DMS 273 (cell line): Measurements from ENCODE around the gene ADCY2.

Source experiments
- DNase-seq: peaks from one replicate; lab custom pipeline; 2025; ENCODE audit not compliant: unreplicated experiment; lab: John Stamatoyannopoulos, UW

Gene ADCY2

DNA sequence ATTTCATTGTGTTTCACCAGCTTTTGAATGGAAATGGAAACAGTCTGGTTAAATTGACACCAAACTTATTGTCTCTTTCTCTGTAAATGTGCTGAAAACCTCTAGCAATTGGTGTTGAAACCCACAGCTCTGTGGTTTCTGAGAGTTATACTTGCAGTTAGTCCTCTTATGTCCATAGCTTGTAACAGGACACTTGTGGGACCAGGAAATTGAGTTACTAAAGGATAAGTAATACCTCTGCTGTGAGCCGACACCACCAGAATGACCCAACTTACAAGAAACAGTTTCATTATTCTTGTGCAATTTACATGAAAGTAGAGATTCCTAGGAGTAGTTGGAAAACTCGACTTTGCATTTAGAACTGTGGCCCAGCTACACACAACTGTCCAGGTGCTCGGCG lies 263.5 kb downstream of the ADCY2 start:
- no peak for DNase-seq

DNA sequence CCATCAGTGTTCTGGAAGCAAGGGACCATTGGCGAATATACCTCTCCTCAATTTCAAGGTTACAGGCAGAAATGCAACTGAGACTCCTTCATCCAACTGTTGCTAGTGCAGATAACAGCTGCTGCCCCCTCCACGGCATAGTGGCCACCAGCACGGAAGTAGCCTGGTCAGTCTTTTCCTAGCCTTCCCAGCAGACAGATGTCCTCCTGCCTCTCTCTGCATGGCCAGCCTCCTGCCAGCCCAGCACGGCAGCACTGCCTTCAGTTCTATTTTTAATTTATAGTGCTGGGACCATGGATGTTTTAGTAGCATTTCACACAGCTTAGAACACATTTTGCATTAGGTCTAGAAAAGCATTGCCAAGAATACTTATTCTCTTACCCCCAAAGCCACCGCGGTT lies 266.4 kb downstream of the ADCY2 start:
- DNase-seq, result no peak

DNA sequence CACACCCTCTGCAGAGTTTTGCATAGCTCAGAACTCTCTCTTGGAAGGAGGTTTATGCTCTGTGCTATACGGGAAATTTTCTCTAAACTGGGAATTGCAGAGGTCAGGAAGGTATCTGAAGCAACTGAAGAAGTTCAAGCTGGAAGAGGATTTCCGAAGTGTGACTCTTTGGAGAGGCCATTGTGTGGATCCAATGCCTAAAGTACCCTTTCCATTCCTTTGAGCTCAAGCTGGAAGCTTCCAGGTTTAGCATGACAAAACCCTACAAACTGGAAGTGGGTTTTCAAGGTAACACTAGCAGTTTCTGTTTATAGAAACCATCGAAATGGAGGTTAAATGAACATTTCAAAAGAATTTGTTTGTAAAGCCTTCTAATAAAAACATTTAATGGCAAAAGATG lies 267.9 kb downstream of the ADCY2 start:
- DNase-seq, result no peak

DNA sequence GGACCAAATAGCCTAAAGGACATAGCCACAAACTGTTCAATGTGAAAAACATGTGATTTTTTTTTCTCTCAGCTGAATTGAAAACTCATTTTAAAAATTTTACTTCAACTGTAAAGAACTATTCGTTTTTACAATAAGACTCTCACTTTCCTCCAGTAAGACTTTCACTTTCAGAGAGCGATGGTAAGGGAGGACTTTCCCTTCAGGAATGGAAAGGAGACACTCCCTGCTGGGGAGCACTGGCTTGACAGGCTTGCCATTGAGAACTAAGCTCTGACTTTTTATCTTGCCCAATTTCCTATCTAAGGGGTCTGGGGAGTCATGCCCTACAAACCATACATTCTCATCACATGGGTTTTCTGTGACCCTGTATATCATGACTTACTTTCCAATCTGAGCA lies 268.3 kb downstream of the ADCY2 start:
- no peak for DNase-seq

DNA sequence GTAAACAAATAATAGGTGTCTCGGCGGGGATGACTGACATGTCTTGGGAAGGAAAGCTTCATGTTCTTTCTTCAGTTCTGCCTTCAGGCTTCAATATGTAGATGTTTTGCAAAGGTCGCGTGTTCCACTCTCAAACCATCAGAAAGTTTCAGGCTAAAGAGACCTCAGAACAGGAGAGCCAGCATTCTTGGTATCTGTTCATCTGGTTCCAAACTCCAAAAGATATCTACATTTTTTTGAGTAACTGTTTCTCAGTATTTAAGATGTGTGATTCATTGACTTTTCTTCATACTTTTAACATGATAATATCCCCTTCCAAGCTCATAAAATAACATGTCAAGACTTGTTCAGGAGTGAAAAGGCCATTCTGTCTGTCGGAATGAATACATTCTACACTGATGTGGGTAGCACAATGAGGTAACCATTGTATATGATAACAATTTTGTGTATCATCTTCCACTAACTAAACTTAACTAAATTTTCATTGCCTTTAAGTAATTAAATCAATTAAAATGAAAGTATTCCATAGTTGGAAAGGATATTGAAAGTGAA lies 271.4 kb downstream of the ADCY2 start:
- DNase-seq, result no peak

DNA sequence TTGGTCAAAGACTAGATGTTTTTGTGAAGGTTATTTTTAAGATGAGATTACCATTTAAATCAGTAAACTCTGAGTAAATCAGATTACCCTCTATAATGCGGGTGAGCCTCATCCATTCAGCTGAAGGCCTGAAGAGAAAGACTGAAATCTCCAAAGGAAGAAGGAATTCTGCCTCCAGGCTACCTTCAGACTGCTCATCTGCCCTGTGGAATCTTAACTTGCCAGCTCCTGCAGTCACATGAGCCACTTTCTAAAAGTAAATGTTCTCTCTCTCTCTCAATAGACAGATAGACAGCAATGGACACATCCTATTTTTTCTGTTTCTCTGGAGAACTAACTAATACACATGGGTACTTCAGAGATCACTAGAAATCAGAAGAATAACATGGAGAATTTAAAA lies 272.2 kb downstream of the ADCY2 start:
- DNase-seq, result no peak

DNA sequence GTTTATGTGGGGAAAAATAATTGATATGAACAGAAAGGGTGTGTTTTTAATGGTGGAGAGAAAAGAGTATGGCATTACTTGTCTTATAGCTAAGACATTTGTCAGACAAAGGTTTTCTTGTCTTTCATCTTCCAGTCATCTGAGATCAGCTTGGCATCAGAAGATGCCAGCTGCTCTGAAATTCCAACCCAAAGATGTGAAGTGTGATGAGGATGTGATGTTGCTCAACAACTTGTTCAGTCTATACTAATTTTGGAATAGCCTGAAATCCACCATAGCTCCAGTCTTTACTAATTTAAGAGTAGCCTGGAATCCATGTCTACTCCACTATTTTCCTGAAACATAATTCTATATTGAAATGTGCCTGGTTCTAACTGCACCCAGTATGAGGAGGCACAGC lies 272.7 kb downstream of the ADCY2 start:
- DNase-seq, result no peak

DNA sequence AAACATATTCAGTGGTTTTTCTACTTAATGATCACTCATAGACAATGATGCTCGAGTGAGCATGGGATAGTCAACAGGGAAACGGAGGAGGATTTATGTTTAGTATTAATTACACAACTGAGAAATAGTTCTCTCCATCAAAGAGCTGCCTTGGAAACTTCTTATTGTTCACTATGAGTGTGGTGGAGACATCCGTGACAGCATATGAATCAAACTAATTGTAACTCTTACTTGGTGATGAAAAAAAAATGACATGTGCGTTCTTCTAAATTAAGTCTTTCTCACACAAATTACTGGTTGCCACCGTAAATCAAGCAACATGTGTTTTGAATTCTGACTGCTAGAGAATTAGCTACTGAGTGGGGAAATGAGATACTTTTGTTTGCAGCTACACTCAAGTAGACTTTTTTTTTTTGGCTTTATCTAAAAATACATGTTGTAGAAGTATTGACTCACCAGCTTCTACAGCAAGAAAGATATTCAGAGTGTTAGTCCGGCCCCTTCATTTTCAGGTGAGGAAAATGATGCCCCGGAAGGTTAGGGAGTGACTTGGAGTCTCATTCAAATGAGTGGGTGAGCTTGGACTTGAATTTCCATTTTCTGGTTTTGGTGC lies 275.5 kb downstream of the ADCY2 start:
- DNase-seq, result no peak

DNA sequence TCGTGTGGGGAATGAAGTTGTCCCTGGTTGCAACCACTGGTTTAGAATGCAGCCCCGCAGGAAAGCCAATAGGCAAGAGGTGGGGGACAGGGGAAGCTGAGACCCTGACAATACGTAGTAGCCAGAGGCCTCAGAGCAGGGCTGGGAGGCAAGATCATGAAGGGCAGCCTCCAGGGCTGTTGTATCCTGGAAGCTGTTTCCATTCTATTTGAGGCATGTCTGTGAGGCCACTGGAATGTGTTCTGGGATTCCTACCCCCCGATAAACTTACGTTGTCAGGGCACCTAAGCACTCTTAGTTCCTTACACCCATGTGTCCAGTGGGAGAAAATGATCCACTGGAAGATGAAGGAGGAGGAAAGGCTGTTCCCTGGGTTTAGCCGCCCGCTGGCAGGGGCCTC lies 277.7 kb downstream of the ADCY2 start:
- DNase-seq, result no peak

DNA sequence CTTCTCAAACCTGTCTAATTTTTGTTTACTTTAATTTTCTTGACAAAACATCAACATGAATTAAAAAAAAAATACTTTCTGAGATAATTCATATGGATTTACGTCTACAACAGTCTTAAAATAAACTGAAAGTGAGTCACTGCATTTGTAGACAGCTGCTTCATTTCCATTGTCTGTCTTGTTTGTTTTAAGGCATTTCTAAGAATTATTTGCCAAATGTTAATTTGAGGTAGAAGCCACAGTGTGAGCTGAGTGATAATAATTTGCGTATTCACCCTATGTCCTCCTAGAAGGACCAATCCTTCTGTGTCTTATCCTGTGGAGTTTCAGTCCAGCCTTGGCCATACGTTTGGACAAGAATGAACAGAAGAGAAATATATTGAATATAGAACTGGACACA lies 280.5 kb downstream of the ADCY2 start:
- no peak for DNase-seq

DNA sequence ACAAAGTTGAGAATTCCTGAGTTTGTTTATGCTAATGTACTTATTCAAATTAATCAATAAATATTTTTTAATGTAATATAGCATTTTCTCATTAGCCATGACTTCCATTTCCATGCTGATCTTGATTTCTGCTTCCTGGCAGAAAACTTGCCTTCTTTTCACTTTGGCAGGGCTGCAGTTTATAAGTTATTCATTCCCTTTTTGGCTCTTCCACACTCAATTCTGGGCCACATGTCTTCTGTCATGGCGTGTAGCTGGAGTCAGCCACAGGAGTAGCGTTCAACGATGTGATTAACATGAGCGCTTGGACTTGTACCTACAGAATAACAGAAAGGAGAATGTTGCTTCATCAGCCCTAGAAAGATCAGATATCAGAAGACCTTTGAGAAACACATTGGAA lies 282.1 kb downstream of the ADCY2 start:
- DNase-seq, result no peak

DNA sequence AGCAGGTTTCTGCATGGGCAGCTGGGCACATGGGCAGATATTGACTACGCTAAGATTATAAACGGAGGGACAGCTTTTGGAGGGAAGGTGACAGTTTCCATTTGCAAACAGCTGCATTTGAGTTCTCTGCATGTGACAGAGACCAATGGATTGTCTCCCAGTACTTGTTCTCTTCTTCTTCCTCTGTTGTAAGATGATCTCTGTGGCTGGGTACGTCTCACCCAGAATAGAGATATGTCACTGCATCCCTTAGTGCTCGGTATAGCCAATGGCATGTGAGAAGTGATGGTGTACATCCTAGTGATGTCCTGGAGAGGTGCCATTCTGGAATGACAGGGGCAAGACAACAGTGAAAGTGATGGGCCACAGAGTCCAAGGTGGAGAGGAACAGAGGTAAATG lies 283.7 kb downstream of the ADCY2 start:
- no peak for DNase-seq

DNA sequence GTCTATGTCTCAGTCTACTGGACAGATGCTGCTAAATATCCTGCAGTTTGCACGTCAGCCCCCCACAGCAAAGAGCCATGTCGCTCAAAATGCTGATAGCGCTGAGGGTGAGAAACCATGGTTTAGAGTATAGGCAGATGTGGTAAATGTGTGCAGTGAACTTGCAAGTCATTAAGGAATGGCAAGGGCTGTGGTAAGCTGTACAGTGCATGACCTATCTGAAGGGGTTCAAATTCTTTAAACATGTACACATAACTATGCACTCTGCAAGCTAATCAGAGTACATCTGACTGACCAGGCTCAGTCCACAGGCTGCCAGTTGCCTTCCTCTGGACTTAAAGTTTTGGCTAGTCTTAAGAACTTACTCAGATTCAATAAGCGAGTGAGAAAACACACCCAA lies 284.3 kb downstream of the ADCY2 start:
- DNase-seq, result no peak

DNA sequence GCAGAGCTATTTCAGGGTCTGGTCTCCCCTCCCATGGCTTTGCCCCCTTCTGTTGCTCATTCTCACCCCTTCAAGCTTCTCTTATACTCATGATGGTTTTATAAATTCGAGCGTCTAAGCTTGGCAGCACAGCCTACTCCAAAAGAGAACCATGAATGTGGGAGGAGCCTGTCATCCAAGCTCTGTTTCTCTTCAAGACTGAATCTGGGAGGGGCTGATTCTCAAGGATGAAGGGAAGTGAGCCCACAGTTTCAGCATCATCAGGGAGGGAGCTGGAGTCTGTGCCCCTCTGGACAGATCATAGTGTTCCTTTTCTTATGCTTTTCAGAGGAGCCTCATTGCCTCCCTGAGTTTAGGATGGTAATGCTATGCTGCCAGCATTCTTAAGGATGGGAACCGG lies 286.4 kb downstream of the ADCY2 start:
- no peak for DNase-seq

DNA sequence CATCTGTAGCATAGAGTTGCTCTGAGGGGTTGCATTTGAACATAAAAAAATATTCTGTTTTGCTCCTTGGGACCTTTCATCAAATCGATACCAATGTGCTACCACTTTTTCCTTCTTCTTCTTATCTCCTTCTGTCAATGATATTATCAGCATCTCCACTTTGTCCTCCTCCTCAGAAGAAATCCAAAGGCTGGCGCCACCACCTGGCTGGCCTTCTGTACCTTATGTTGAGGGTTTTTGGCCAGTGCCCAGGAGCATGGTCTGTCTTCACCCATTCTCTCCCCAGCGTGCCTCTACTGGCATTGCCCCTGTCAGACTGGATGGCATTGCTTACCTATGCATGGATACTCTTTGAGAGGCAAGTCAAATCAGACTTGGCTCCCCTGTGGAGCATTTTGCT lies 287.8 kb downstream of the ADCY2 start:
- DNase-seq, result peak; percentile 31

DNA sequence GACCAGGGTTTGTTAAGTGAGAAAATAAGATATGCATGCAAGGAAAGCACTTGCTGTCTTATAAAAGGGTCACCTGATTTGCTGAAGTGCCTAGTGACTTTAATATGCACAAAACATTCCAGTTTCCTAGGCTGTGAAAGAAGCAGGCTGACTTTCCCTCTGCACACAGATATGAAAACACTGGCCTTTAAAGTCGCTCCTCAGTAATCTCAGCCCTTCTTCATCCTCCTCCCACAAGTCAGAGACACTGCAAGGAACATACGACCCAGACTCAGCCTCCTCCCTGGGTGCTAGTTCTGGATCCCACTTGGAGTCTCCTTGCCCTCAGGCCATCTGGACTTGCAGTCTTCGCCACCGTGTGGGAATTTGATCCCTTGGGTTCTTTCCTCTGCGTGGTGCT lies 288.9 kb downstream of the ADCY2 start:
- no peak for DNase-seq

DNA sequence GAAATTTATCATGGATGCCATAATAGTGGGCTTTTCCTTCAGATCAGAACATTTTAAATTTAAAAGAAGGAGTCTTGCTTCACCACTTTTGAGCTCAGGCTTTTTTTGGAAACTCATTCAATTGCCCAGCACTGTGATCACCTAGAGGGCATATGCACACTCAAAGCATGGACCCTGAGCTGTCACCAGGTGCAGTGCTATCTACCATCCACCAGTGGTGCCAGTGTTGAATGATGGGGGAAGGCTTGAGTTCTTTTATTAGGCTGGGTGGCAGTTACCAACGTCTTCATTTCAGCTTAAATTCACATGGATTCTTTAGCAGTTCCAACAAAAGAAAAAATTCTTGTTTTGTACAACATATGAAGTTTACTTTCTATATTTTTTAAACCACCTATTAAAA lies 290.9 kb downstream of the ADCY2 start:
- DNase-seq, result peak; percentile 39

DNA sequence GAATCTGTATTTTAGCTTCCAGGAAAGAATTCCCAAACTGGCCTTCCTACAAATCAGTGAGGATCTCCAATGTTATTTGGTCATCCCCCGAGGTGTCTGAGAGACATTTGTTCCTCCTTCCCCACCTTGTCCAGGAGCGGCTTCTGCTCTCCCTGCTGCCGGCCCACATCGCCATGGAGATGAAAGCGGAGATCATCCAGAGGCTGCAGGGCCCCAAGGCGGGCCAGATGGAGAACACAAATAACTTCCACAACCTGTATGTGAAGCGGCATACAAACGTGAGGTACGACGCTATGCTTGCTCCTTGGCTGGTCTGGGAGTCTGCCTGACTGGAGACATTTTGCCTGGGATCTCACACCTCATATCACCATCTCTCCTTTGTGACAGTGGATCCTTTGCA lies 294.6 kb downstream of the ADCY2 start:
- DNase-seq, result peak; percentile 35

DNA sequence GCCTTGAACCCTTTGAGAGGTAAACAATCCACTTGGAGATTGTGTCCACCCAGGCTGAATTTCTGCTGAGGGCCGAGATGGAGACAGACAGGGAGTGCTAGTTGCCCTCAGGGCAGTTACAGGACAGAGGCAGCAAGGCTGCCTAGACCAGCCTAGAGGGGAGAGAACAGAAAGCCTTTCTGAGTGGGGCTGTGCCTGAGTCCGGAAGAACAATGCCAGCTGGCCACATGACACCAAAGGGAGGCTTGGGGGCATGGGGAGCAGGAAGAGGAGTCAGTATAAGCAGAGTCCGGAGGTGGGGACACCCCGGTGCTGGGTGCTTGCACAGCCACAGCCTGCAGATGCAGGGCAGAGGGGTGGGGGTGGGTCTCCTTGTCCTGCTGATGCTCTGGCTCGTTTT lies 309.3 kb downstream of the ADCY2 start:
- DNase-seq, result no peak

DNA sequence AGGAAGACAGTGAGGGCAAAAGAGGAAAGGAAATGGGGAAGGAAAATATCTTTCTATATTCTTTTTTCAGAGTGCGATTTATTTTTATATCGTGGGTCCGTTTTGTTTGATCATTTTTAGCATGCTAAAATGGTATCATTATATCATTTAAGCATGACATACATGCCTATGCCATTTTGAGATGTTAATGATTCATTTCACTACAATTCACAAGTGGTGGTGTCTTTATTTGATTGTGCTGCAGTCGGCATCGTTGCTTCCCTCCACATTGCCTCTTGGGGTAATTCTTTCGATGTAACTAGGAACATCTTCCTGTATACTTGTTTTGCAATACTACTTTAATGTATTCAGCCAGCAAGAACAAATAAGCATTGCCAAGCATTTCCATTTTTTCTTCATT lies 309.8 kb downstream of the ADCY2 start:
- no peak for DNase-seq

DNA sequence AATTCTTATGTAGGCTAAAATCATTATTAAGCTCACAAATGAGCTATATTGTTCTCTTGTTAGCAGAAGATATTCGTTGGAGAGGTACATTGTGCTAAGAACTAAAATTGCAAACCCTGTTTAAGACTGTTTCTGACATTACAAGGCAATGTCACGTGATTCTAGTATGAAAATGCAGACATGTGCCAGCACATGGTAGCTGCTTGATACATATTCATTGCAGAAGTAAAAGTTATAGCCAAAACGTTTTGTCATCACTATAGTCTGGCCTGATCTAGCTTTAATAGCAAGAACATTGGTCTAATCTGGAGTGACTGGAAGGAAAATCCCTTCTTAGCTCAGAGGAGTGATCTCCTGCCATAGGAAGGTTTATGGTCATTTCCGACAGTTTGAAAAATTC lies 310.3 kb downstream of the ADCY2 start:
- DNase-seq, result no peak

DNA sequence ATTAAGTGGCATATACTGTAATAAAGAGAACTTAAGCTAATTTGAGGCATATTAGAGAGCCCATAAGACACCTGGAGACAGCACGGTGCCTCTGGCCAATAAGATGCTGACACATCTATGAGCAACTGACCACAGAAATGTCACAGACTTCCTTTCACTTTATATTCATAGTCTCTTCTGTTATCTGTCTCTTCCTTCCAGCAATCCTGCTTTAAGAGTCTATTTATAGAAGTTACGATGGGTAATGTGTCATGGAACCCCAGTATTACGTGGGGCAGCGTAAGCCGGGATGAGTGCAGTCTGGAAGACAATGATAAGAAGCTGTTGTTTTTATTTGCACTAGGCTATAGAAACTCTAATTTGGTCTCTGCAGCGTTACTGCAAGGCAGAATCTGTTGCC lies 318.2 kb downstream of the ADCY2 start:
- DNase-seq, result no peak

DNA sequence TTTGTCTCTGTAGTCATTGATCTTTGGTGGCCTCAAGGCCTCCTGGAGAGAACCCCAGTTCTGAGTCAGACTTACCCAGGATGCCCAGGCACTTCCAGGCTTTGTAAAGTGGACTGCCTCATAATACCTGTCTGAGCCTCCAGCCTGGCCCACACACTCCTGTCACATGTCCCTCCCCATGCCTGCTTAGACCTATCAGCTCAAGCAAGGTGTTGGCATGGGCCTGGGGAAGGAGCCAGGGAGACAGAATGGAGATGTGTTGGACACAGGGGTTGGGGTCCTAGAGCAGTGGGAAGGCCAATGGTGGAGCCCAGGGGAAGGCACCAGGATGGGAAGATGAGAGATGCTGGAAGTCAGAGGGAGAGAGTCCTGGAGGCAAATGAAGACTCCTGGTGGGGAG lies 318.8 kb downstream of the ADCY2 start:
- no peak for DNase-seq

DNA sequence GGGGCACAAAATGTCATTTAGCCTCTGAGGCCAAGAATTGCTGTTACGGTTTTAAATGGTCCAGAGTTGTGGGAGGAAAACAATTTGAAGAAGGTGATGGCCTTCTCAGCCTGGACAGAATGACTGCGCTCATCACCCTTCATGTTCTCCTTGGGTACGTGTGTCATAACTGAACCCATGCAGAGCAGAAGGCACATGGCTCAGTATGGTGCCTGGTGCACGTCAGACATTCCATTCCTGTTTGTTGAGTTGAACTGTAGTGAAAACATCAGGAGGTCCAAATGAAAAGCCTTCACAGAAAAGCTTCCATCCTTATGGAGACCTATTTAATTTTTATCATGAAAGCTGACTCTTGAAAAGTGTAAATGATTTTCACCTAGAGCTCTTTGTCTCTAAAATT lies 321.8 kb downstream of the ADCY2 start:
- no peak for DNase-seq
